Activated CD4-positive, alpha-beta T cell treated with anti-CD3 and anti-CD28 coated beads, Interleukin-2, amount 50 U/mL, for 24 hours (primary cell): ENCODE measurements around the gene AP2A2.

Experiments
- DNase-seq, 2 donors: peaks; one replicate each; pipeline ENCODE4 v3.0.0-alpha.2; 2020; ENCODE audit warnings: low read depth in 1 of 2, low spot score in 1 of 2

The AP2A2 gene

GRCh38 chr11:924406-925157 lies 1.1 kb upstream of the AP2A2 start:
- DNase-seq = no peak

- no peak for DNase-seq
Observed at GRCh38 chr11:925158-925495, 543 bp upstream of the AP2A2 start.

GRCh38 chr11:926341-926916 lies 759 bp downstream of the AP2A2 start:
- DNase-seq = no peak

GRCh38 chr11:927871-928270 lies 2.2 kb downstream of the AP2A2 start:
- no peak for DNase-seq

GRCh38 chr11:928786-929185 lies 3.1 kb downstream of the AP2A2 start:
- no peak for DNase-seq

- no peak for DNase-seq
Observed at GRCh38 chr11:929405-929804, 3.7 kb downstream of the AP2A2 start.

- DNase-seq = no peak
Observed at GRCh38 chr11:931385-931784, 5.7 kb downstream of the AP2A2 start.

- DNase-seq = no peak
Observed at GRCh38 chr11:932435-932834, 6.8 kb downstream of the AP2A2 start.

- no peak for DNase-seq
Observed at GRCh38 chr11:933142-933851, 7.6 kb downstream of the AP2A2 start.

GRCh38 chr11:933936-934335 lies 8.3 kb downstream of the AP2A2 start:
- no peak for DNase-seq

GRCh38 chr11:934527-934926 lies 8.9 kb downstream of the AP2A2 start:
- no peak for DNase-seq

GRCh38 chr11:936199-936598 lies 10.5 kb downstream of the AP2A2 start:
- no peak for DNase-seq

- DNase-seq = no peak
Observed at GRCh38 chr11:937841-938261, 12.2 kb downstream of the AP2A2 start.

- no peak for DNase-seq
Observed at GRCh38 chr11:940496-941135, 14.9 kb downstream of the AP2A2 start.

GRCh38 chr11:942823-943222 lies 17.2 kb downstream of the AP2A2 start:
- DNase-seq = no peak

- DNase-seq = no peak
Observed at GRCh38 chr11:944711-945470, 19.2 kb downstream of the AP2A2 start.

- DNase-seq = no peak
Observed at GRCh38 chr11:945986-946385, 20.3 kb downstream of the AP2A2 start.

- DNase-seq = no peak
Observed at GRCh38 chr11:947744-948143, 22.1 kb downstream of the AP2A2 start.

GRCh38 chr11:951507-951906 lies 25.8 kb downstream of the AP2A2 start:
- no peak for DNase-seq

- no peak for DNase-seq
Observed at GRCh38 chr11:952406-953385, 27.0 kb downstream of the AP2A2 start.
